H9 (cell line): ENCODE measurements around the gene BARX2. TPM values are rescaled to one million over a fixed set of nuclear protein-coding genes. Genes with fewer than 3 reads are reported as not detected.
"Not testable (repeated sequence)": the region's sequence is repeated elsewhere in the genome, so short reads cannot be mapped to it uniquely, and the experiment has no call there.

Source experiments
- DNase-seq: peaks from one replicate; pipeline ENCODE4 v3.0.0-alpha.2; 2017
- H2AFZ ChIP-seq: one replicate; pipeline ENCODE4 v1.6.1; 2013; ENCODE audit warnings: mild to moderate bottlenecking, low read length, control low read depth, moderate library complexity
- H2AK5ac ChIP-seq: 2 replicates; pipeline ENCODE4 v1.6.1; 2013; ENCODE audit warnings: low read length, control low read depth, mixed read lengths; ENCODE audit not compliant: insufficient read length
- H2BK120ac ChIP-seq: one replicate; pipeline ENCODE4 v1.6.1; 2013; ENCODE audit warnings: low read depth, mild to moderate bottlenecking, low read length, control low read depth, inconsistent platforms; ENCODE audit not compliant: poor library complexity, severe bottlenecking
- H2BK12ac ChIP-seq: 2 replicates; pipeline ENCODE4 v1.6.1; 2013; ENCODE audit warnings: low read length, control low read depth, mixed read lengths, low read depth; ENCODE audit not compliant: insufficient read length
- H2BK15ac ChIP-seq: 2 replicates; pipeline ENCODE4 v1.6.1; 2013; ENCODE audit warnings: low read depth, low read length, control low read depth
- H2BK20ac ChIP-seq: one replicate; pipeline ENCODE4 v1.6.1; 2013; ENCODE audit warnings: low read depth, mild to moderate bottlenecking, low read length, control low read depth, inconsistent platforms; ENCODE audit not compliant: poor library complexity, severe bottlenecking
- H2BK5ac ChIP-seq: 2 replicates; pipeline ENCODE4 v1.6.1; 2013; ENCODE audit warnings: low read length, control low read depth, mixed read lengths; ENCODE audit not compliant: insufficient read length
- H3K14ac ChIP-seq: 2 replicates; pipeline ENCODE4 v1.6.1; 2013; ENCODE audit warnings: low read length, control low read depth; ENCODE audit not compliant: insufficient read depth
- H3K18ac ChIP-seq: 2 replicates; pipeline ENCODE4 v1.6.1; 2013; ENCODE audit warnings: low read depth, mild to moderate bottlenecking, mixed read lengths, low read length, control low read depth; ENCODE audit not compliant: insufficient read length
- H3K23ac ChIP-seq: 2 replicates; pipeline ENCODE4 v1.6.1; 2013; ENCODE audit warnings: low read length, control low read depth, mixed read lengths, low read depth; ENCODE audit not compliant: insufficient read length
- H3K23me2 ChIP-seq: 2 replicates; pipeline ENCODE4 v1.6.1; 2013; ENCODE audit warnings: low read depth, mild to moderate bottlenecking, mixed read lengths, low read length, control low read depth; ENCODE audit not compliant: insufficient read length, poor library complexity, severe bottlenecking
- H3K27ac ChIP-seq: 2 replicates; pipeline ENCODE4 v1.5.1; 2013; ENCODE audit warnings: low read length, control low read depth, mixed read lengths, low read depth; ENCODE audit not compliant: insufficient read length
- H3K27me3 ChIP-seq: 2 replicates; pipeline ENCODE4 v1.6.1; 2013; ENCODE audit warnings: low read length, control low read depth, inconsistent platforms; ENCODE audit not compliant: insufficient read depth
- H3K4ac ChIP-seq: 2 replicates; pipeline ENCODE4 v1.6.1; 2013; ENCODE audit warnings: low read depth, mild to moderate bottlenecking, control low read depth, inconsistent platforms, low read length, moderate library complexity
- H3K4me1 ChIP-seq: 2 replicates; pipeline ENCODE4 v1.6.1; 2013; ENCODE audit warnings: low read length, control low read depth, inconsistent platforms; ENCODE audit not compliant: insufficient read depth
- H3K4me2 ChIP-seq: 2 replicates; pipeline ENCODE4 v1.6.1; 2013; ENCODE audit warnings: low read length, control low read depth, mixed read lengths; ENCODE audit not compliant: insufficient read length, insufficient read depth
- H3K56ac ChIP-seq: 2 replicates; pipeline ENCODE4 v1.6.1; 2013; ENCODE audit warnings: low read depth, mild to moderate bottlenecking, mixed read lengths, low read length, control low read depth; ENCODE audit not compliant: insufficient read length
- H3K79me1 ChIP-seq: 2 replicates; pipeline ENCODE4 v1.6.1; 2013; ENCODE audit warnings: low read depth, mild to moderate bottlenecking, moderate library complexity, low read length, control low read depth, inconsistent platforms; ENCODE audit not compliant: insufficient read depth, poor library complexity, severe bottlenecking
- H3K79me2 ChIP-seq: 2 replicates; pipeline ENCODE4 v1.6.1; 2013; ENCODE audit warnings: low read length, control low read depth, inconsistent platforms; ENCODE audit not compliant: insufficient read depth
- H3K9ac ChIP-seq: 2 replicates; pipeline ENCODE4 v1.6.1; 2013; ENCODE audit warnings: low read length, control low read depth, mixed read lengths; ENCODE audit not compliant: insufficient read length; ENCODE audit errors: extremely low read depth
- H3K9me3 ChIP-seq: one replicate; pipeline ENCODE4 v1.6.1; 2013; ENCODE audit warnings: low read depth, low read length, inconsistent platforms; ENCODE audit not compliant: control insufficient read depth
- H3T11ph ChIP-seq: one replicate; pipeline ENCODE4 v1.6.1; 2013; ENCODE audit warnings: mild to moderate bottlenecking, low read length, control low read depth, inconsistent platforms
- H4K20me1 ChIP-seq: one replicate; pipeline ENCODE4 v1.6.1; 2013; ENCODE audit not compliant: control insufficient read depth, insufficient read length, insufficient read depth
- H4K5ac ChIP-seq: 2 replicates; pipeline ENCODE4 v1.6.1; 2013; ENCODE audit warnings: low read depth, mild to moderate bottlenecking, mixed read lengths, low read length, control low read depth; ENCODE audit not compliant: insufficient read length
- H4K8ac ChIP-seq: replicated peaks from 2 replicates; pipeline ENCODE4 v1.6.1; 2013; ENCODE audit warnings: low read length, control low read depth, mixed read lengths, low read depth; ENCODE audit not compliant: insufficient read length
- H4K91ac ChIP-seq: 2 replicates; pipeline ENCODE4 v1.6.1; 2013; ENCODE audit warnings: low read depth, mild to moderate bottlenecking, moderate library complexity, mixed read lengths, low read length, control low read depth; ENCODE audit not compliant: insufficient read length
- H3K27ac Mint-ChIP-seq, 3 experiments: 2 replicates in 2 of 3; 3 replicates in 1 of 3; pipeline ENCODE4 v1.8.0; 2020 to 2021; ENCODE audit warnings: mixed read lengths in 3 of 3, mild to moderate bottlenecking in 1 of 3, moderate library complexity in 1 of 3
- H3K27me3 Mint-ChIP-seq: 2 replicates; pipeline ENCODE4 v1.8.0; 2021; ENCODE audit warnings: low read depth, mild to moderate bottlenecking, moderate library complexity, mixed read lengths
- H3K36me3 Mint-ChIP-seq, 3 experiments: 2 replicates in 2 of 3; 3 replicates in 1 of 3; pipeline ENCODE4 v1.8.0; 2020 to 2021; ENCODE audit warnings: low read depth in 3 of 3, mixed read lengths in 3 of 3; ENCODE audit not compliant: insufficient read depth in 1 of 3
- H3K4me1 Mint-ChIP-seq, 2 experiments: 2 replicates each; pipeline ENCODE4 v1.8.0; 2020; ENCODE audit warnings: mixed read lengths in 2 of 2
- H3K4me3 Mint-ChIP-seq, 2 experiments: 2 replicates in 1 of 2; 3 replicates in 1 of 2; pipeline ENCODE4 v1.8.0; 2020 to 2021; ENCODE audit warnings: mild to moderate bottlenecking in 2 of 2, mixed read lengths in 2 of 2, moderate library complexity in 1 of 2
- H3K9me3 Mint-ChIP-seq, 2 experiments: 2 replicates in 1 of 2; 3 replicates in 1 of 2; pipeline ENCODE4 v1.8.0; 2020; ENCODE audit warnings: mild to moderate bottlenecking in 2 of 2, mixed read lengths in 2 of 2, moderate library complexity in 1 of 2
- WGBS: extraction: QIAGEN DNeasy Blood & Tissue Kit; methylation state at CpG from one replicate; pipeline ENCODE4 v1.1.7; 2013; ENCODE audit warnings: missing lambda C conversion rate, low lambda C conversion rate, mixed read lengths; ENCODE audit not compliant: insufficient read length; ENCODE audit errors: extremely low coverage; 5-methylcytosine and 5-hydroxymethylcytosine counted together
- total RNA-seq: library from RNA; stranded (reverse); gene quantifications from 2 replicates; pipeline ENCODE4 v1.2.1, GENCODE V29; 2021
- TF ChIP-seq, protein P1 (sequence below): fragments of 200-600 bp; sonication (generic); conservative IDR thresholded peaks from 3 replicates; pipeline ENCODE4 v1.8.0; 2021; ENCODE audit warnings: antibody characterized with exemption, mild to moderate bottlenecking

The BARX2 gene
- total RNA-seq, 1 experiment from 2014 or later = not detected

DNA sequence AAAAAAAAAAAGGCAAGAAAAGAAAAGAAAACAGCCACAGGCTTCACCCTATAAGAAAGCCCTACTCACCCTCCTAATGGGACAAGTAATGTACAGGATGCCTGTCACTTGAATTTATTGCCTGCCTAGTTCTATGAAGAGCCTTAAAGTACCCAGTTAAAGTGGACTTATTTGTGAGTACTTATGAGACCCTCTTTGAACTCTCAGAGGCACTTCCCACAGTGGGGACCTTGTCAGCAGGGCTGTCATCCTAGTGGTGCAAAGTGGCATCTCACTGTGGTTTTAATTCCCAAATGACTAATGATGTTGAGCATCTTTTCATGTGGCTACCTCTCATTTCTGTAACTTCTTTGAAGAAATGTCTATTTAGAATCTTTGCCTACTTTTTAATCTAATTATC, 41.8 kb upstream of the BARX2 start:
- Histone ChIP-seq H2AFZ (no peak overlapping the region), H2AK5ac (no peak overlapping the region), H3K56ac (no peak overlapping the region), H3K23me2 (no peaks in the 10 kb centered on the region), H3K79me1 (no peaks in the 10 kb centered on the region), H3K9ac (no peak overlapping the region), H4K5ac (no peak overlapping the region), H3K27me3 (no peaks in the 10 kb centered on the region), H2BK5ac (no peak overlapping the region), H3K4me1 (no peaks in the 10 kb centered on the region), H2BK20ac (no peak overlapping the region), H3K79me2 (no peaks in the 10 kb centered on the region), H3K18ac (no peak overlapping the region), H3K4me2 (no peak overlapping the region), H4K20me1 (no peaks in the 10 kb centered on the region), H3K23ac (no peak overlapping the region), H2BK12ac (no peak overlapping the region), H2BK15ac (no peak overlapping the region), H2BK120ac (no peak overlapping the region), H3T11ph (no peak overlapping the region), H3K27ac (no peak overlapping the region), H4K8ac (no peak overlapping the region), H3K4ac (no peak overlapping the region), H3K9me3 (no peaks in the 10 kb centered on the region), H3K14ac (no peak overlapping the region), H4K91ac (no peak overlapping the region)
- Mint-ChIP-seq H3K36me3 (no peaks in the 10 kb centered on the region), H3K27me3 (no peaks in the 10 kb centered on the region), H3K27ac (no peak overlapping the region), H3K9me3 (no peaks in the 10 kb centered on the region), H3K4me1 (peaks cover 3 to 6% of the 10 kb centered on the region in 2 experiments; a peak in 2 of 4 replicates), H3K4me3 (no peak overlapping the region)
- TF ChIP-seq, protein P1, sequence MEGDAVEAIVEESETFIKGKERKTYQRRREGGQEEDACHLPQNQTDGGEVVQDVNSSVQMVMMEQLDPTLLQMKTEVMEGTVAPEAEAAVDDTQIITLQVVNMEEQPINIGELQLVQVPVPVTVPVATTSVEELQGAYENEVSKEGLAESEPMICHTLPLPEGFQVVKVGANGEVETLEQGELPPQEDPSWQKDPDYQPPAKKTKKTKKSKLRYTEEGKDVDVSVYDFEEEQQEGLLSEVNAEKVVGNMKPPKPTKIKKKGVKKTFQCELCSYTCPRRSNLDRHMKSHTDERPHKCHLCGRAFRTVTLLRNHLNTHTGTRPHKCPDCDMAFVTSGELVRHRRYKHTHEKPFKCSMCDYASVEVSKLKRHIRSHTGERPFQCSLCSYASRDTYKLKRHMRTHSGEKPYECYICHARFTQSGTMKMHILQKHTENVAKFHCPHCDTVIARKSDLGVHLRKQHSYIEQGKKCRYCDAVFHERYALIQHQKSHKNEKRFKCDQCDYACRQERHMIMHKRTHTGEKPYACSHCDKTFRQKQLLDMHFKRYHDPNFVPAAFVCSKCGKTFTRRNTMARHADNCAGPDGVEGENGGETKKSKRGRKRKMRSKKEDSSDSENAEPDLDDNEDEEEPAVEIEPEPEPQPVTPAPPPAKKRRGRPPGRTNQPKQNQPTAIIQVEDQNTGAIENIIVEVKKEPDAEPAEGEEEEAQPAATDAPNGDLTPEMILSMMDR = peak; percentile 51
- no peak for DNase-seq

DNA sequence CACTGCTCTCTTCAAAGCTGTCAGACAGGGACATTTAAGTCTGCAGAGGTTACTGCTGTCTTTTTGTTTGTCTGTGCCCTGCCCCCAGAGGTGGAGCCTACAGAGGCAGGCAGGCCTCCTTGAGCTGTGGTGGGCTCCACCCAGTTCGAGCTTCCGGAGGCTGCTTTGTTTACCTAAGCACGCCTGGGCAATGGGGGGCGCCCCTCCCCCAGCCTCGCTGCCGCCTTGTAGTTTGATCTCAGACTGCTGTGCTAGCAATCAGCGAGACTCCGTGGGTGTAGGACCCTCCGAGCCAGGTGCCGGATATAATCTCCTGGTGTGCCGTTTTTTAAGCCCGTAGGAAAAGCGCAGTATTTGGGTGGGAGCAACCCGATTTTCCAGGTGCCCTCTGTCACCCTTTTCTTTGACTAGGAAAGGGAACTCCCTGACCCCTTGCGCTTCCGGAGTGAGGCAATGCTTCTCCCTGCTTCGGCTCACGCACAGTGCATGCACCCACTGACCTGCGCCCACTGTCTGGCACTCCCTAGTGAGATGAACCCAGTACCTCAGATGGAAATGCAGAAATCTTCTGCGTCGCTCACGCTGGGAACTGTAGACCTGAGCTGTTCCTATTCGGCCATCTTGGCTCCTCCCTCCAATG, 31.2 kb upstream of the BARX2 start:
- H4K5ac ChIP-seq = peak overlapping the region; percentile 75
- H2BK12ac ChIP-seq, H3K4ac ChIP-seq, H4K8ac ChIP-seq, H4K20me1 ChIP-seq, H4K91ac ChIP-seq, H3K4me1 ChIP-seq, H2AFZ ChIP-seq, H2BK5ac ChIP-seq, H3K14ac ChIP-seq, H2BK20ac ChIP-seq, H3K27ac ChIP-seq, H3K79me2 ChIP-seq, H3K4me1 Mint-ChIP-seq, H3K27me3 ChIP-seq, H3K27me3 Mint-ChIP-seq, H3K23me2 ChIP-seq, H2AK5ac ChIP-seq, H2BK120ac ChIP-seq, H3K9me3 ChIP-seq, H3K18ac ChIP-seq, H3K23ac ChIP-seq, H3T11ph ChIP-seq, H3K56ac ChIP-seq, H2BK15ac ChIP-seq, H3K9ac ChIP-seq, H3K79me1 ChIP-seq: not testable (repeated sequence)
- H3K36me3 Mint-ChIP-seq = peaks cover 4 to 12% (median 5%) of the 10 kb centered on the region in 3 experiments; a peak in 4 of 7 replicates
- peak; percentile 69 for DNase-seq
- H3K27ac Mint-ChIP-seq = peak overlapping the region; percentile 55 to 91 (median 66); a peak in 5 of 7 replicates
- H3K4me2 ChIP-seq = peak overlapping the region; percentile 37
- H3K9me3 Mint-ChIP-seq = peaks cover 11 to 18% of the 10 kb centered on the region in 2 experiments
- no CpG with 5 or more reads among the region's 23 CpGs for WGBS
- H3K4me3 Mint-ChIP-seq = peak overlapping the region; percentile 56 to 62; a peak in 3 of 5 replicates
